CD14-positive monocyte (primary cell): Measurements from ENCODE around the gene PIP5K1B. TPM values are rescaled to one million over a fixed set of nuclear protein-coding genes. Genes with fewer than 3 reads are reported as not detected.
"Not testable (repeated sequence)": the region's sequence is repeated elsewhere in the genome, so short reads cannot be mapped to it uniquely, and the experiment has no call there.

ENCODE experiments used
- DNase-seq, 3 donors: peaks; one replicate each; pipeline ENCODE4 v3.0.0-alpha.2; 2011 to 2022
- H2AFZ ChIP-seq: 2 replicates; pipeline ENCODE4 v1.6.0; 2012; ENCODE audit warnings: mild to moderate bottlenecking, low read depth, low read length, inconsistent platforms; ENCODE audit not compliant: insufficient read depth, poor library complexity, severe bottlenecking
- H3K27ac ChIP-seq, 2 donors: 1 replicate in 1 of 2; 2 replicates in 1 of 2; pipeline ENCODE4 v1.5.1; 2012 to 2013; ENCODE audit warnings: low read length in 2 of 2, control low read depth in 1 of 2, inconsistent platforms in 1 of 2, low read depth in 1 of 2, mild to moderate bottlenecking in 1 of 2
- H3K27me3 ChIP-seq, 2 donors: one replicate each; pipeline versions ENCODE4 v1.6.0 to v1.6.1; 2011 to 2013; ENCODE audit warnings: low read length in 2 of 2; ENCODE audit not compliant: control insufficient read depth in 2 of 2, insufficient read depth in 2 of 2
- H3K36me3 ChIP-seq, 2 donors: replicated peaks in 1 of 2; 1 replicate in 1 of 2; 2 replicates in 1 of 2; pipeline versions ENCODE4 v1.5.1 to v1.6.1; 2012 to 2013; ENCODE audit warnings: low read length in 2 of 2, control low read depth in 1 of 2, inconsistent platforms in 1 of 2, mild to moderate bottlenecking in 1 of 2; ENCODE audit not compliant: insufficient read depth in 2 of 2, control insufficient read depth in 1 of 2
- H3K4me1 ChIP-seq, 2 donors: 1 replicate in 1 of 2; 2 replicates in 1 of 2; pipeline versions ENCODE4 v1.5.1 to v1.6.1; 2012 to 2013; ENCODE audit warnings: low read length in 2 of 2, control low read depth in 1 of 2, inconsistent platforms in 1 of 2, mild to moderate bottlenecking in 1 of 2, moderate library complexity in 1 of 2; ENCODE audit not compliant: insufficient read depth in 2 of 2, control insufficient read depth in 1 of 2
- H3K4me2 ChIP-seq: replicated peaks from 2 replicates; pipeline ENCODE3; 2012; ENCODE audit warnings: low read length, moderate library complexity, mild to moderate bottlenecking; ENCODE audit not compliant: poor library complexity, severe bottlenecking; ENCODE audit errors: extremely low read depth
- H3K4me3 ChIP-seq, 3 experiments: fragments of 200-600 bp in 1 of 3; sonication (generic) in 1 of 3; replicated peaks in 1 of 3; 1 replicate in 2 of 3; 2 replicates in 1 of 3; pipeline ENCODE4 v1.5.1; 2011 to 2013; ENCODE audit warnings: low read length in 3 of 3, mild to moderate bottlenecking in 3 of 3, control low read depth in 2 of 3, low read depth in 2 of 3, inconsistent platforms in 1 of 3, moderate library complexity in 1 of 3
- H3K79me2 ChIP-seq: 2 replicates; pipeline ENCODE4 v1.6.0; 2012; ENCODE audit warnings: mild to moderate bottlenecking, control low read depth, inconsistent platforms, low read length, moderate library complexity; ENCODE audit not compliant: insufficient read depth
- H3K9ac ChIP-seq: 2 replicates; pipeline ENCODE4 v1.6.0; 2017; ENCODE audit warnings: low read length, mild to moderate bottlenecking; ENCODE audit not compliant: insufficient read depth, poor library complexity, severe bottlenecking
- H3K9me3 ChIP-seq, 2 donors: replicated peaks in 1 of 2; 1 replicate in 1 of 2; 2 replicates in 1 of 2; pipeline versions ENCODE4 v1.5.1 to v1.6.1; 2012 to 2013; ENCODE audit warnings: low read length in 2 of 2, control low read depth in 1 of 2; ENCODE audit not compliant: control insufficient read depth in 1 of 2, insufficient read depth in 1 of 2
- H4K20me1 ChIP-seq: 2 replicates; pipeline ENCODE4 v1.6.0; 2012; ENCODE audit warnings: mild to moderate bottlenecking, low read length, control low read depth, moderate library complexity; ENCODE audit not compliant: insufficient read depth
- H3K27ac Mint-ChIP-seq, 7 donors: one replicate each; pipeline ENCODE4 v1.8.0; 2020; ENCODE audit warnings: mild to moderate bottlenecking in 7 of 7, mixed read lengths in 7 of 7, moderate library complexity in 6 of 7, inconsistent platforms in 2 of 7
- H3K27me3 Mint-ChIP-seq, 3 donors: one replicate each; pipeline ENCODE4 v1.8.0; 2021 to 2022; ENCODE audit warnings: low read depth in 3 of 3, mild to moderate bottlenecking in 3 of 3, mixed read lengths in 3 of 3, moderate library complexity in 3 of 3, inconsistent platforms in 1 of 3
- H3K36me3 Mint-ChIP-seq, 2 donors: one replicate each; pipeline ENCODE4 v1.8.0; 2020; ENCODE audit warnings: mixed read lengths in 2 of 2, inconsistent platforms in 1 of 2, mild to moderate bottlenecking in 1 of 2
- H3K4me1 Mint-ChIP-seq: one replicate; pipeline ENCODE4 v1.8.0; 2020; ENCODE audit warnings: mild to moderate bottlenecking, mixed read lengths
- H3K4me3 Mint-ChIP-seq, 2 donors: one replicate each; pipeline ENCODE4 v1.8.0; 2020; ENCODE audit warnings: mild to moderate bottlenecking in 2 of 2, mixed read lengths in 2 of 2, moderate library complexity in 1 of 2
- H3K9me3 Mint-ChIP-seq, 7 donors: one replicate each; pipeline ENCODE4 v1.8.0; 2020 to 2022; ENCODE audit warnings: mixed read lengths in 7 of 7, mild to moderate bottlenecking in 6 of 7, moderate library complexity in 6 of 7, inconsistent platforms in 2 of 7
- CTCF ChIP-seq: fragments of 200-600 bp; IDR thresholded peaks from one replicate; pipeline ENCODE4 v1.8.0; 2022; ENCODE audit warnings: antibody characterized with exemption, mild to moderate bottlenecking
- WGBS: methylation state at CpG from one replicate; pipeline ENCODE4 v1.1.5; 2013; ENCODE audit warnings: missing lambda C conversion rate; ENCODE audit not compliant: insufficient coverage; 5-methylcytosine and 5-hydroxymethylcytosine counted together
- intact Hi-C, 2 donors: fragments of 100-400 bp; cut with micrococcal nuclease; formaldehyde crosslinking; loops; one replicate each; pipeline versions ENCODE4 v1.15.0 to v1.15.1; 2023
- polyA plus RNA-seq, 3 donors: library from polyadenylated mRNA; depleted of rRNA in 1 of 3; unstranded in 2 of 3; stranded (reverse) in 1 of 3; fragments of 300-500 nt in 2 of 3; fragments of >200 nt in 1 of 3; fragmentation: Illumina TruSeq in 2 of 3; gene quantifications; 1 replicate in 2 of 3; 2 replicates in 1 of 3; pipeline ENCODE4 v1.2.3, GENCODE V29; 2012 to 2021

The PIP5K1B gene
- polyA plus RNA-seq, 3 donors, result 0.18 to 4.1 (median 0.87) TPM

- peaks cover 9 to 17% (median 13%) of the 10 kb centered on the region in 3 donors for H3K27me3 Mint-ChIP-seq
- no peak overlapping the region for H3K9ac ChIP-seq
Measured at GRCh38 chr9:68698943-68699509, 6.0 kb upstream of the PIP5K1B start.

GRCh38 chr9:68699625-68700024, 5.4 kb upstream of the PIP5K1B start:
- no CpG with 5 or more reads among the region's 2 CpGs for WGBS
- H3K27ac ChIP-seq, result not testable (repeated sequence)
- peaks cover 15 to 23% (median 19%) of the 10 kb centered on the region in 3 donors for H3K27me3 Mint-ChIP-seq

More at GRCh38 chr9:68698943-68699509, 6.0 kb upstream of the PIP5K1B start:
- Mint-ChIP-seq H3K9me3 (peaks cover 0 to 2% (median 0%) of the 10 kb centered on the region in 7 donors), H3K27ac (no peak overlapping the region), H3K4me1 (peaks cover 10% of the 10 kb centered on the region), H3K36me3 (peaks cover 0 to 1% of the 10 kb centered on the region in 2 donors), H3K4me3 (peak overlapping the region in 1 of 2 donors; percentile 57)
- TF ChIP-seq CTCF, result no peak
- H3K4me3 ChIP-seq, result no peak overlapping the region
- H2AFZ ChIP-seq, result peak overlapping the region; percentile 34
- no peaks in the 10 kb centered on the region for H3K79me2 ChIP-seq
- H3K36me3 ChIP-seq, result no peaks in the 10 kb centered on the region
- intact Hi-C loops, result no loop called here
- WGBS, result no CpG with 5 or more reads among the region's 6 CpGs
- peaks cover 5 to 10% of the 10 kb centered on the region in 2 donors for H3K4me1 ChIP-seq
- peak overlapping the region; percentile 20 for H3K4me2 ChIP-seq
- H3K9me3 ChIP-seq, result no peaks in the 10 kb centered on the region
- H4K20me1 ChIP-seq, result no peaks in the 10 kb centered on the region
- peaks cover 4 to 7% of the 10 kb centered on the region in 2 donors for H3K27me3 ChIP-seq
- H3K27ac ChIP-seq, result no peak overlapping the region
- no peak for DNase-seq

More at GRCh38 chr9:68699625-68700024, 5.4 kb upstream of the PIP5K1B start:
- peaks cover 10 to 16% of the 10 kb centered on the region in 2 donors for H3K4me1 ChIP-seq
- DNase-seq, H3K9me3 Mint-ChIP-seq, H3K4me3 Mint-ChIP-seq, H3K36me3 Mint-ChIP-seq, H3K4me3 ChIP-seq, H3K9me3 ChIP-seq, H4K20me1 ChIP-seq, H3K4me2 ChIP-seq, H3K27ac Mint-ChIP-seq, H3K79me2 ChIP-seq, H2AFZ ChIP-seq, H3K36me3 ChIP-seq, H3K9ac ChIP-seq: not testable (repeated sequence)
- peaks cover 8 to 12% of the 10 kb centered on the region in 2 donors for H3K27me3 ChIP-seq
- intact Hi-C loops, result loop anchor here in 1 of 2 donors (10.0 kb wide), 2 partner anchors 85 to 295 kb away; a partner anchor contains a TSS
- H3K4me1 Mint-ChIP-seq, result peaks cover 16% of the 10 kb centered on the region
